Neural cell (in vitro differentiated cells): ENCODE measurements around the gene GPALPP1. TPM values are rescaled to one million over a fixed set of nuclear protein-coding genes. Genes with fewer than 3 reads are reported as not detected.

Experiments used
- H2AFZ ChIP-seq: fragments of 200-600, 300-800 bp; sonication (generic), shearing (Covaris generic); 2 replicates; pipeline ENCODE4 v1.6.0; 2014; ENCODE audit warnings: low read depth, mild to moderate bottlenecking, antibody characterized with exemption, low read length, moderate library complexity
- H3F3A ChIP-seq: fragments of 200-600 bp; shearing (Covaris generic); 2 replicates; pipeline ENCODE4 v1.6.1; 2016; ENCODE audit warnings: mild to moderate bottlenecking, moderate library complexity, mixed read lengths, antibody characterized with exemption, low read length; ENCODE audit not compliant: insufficient read depth, poor library complexity, severe bottlenecking
- H3K27ac ChIP-seq: fragments of 200-600, 300-800 bp; sonication (generic), shearing (Covaris generic); 2 replicates; pipeline ENCODE4 v1.5.1; 2014; ENCODE audit warnings: mild to moderate bottlenecking, low read length, moderate library complexity
- H3K27me3 ChIP-seq: fragments of 300-800, 200-600 bp; sonication (generic), shearing (Covaris generic); 2 replicates; pipeline ENCODE4 v1.6.0; 2014; ENCODE audit warnings: mild to moderate bottlenecking, low read depth, low read length, moderate library complexity; ENCODE audit not compliant: insufficient read depth
- H3K36me3 ChIP-seq: fragments of 300-800, 200-600 bp; sonication (generic), shearing (Covaris generic); 2 replicates; pipeline ENCODE4 v1.5.1; 2014; ENCODE audit warnings: mild to moderate bottlenecking, antibody characterized with exemption, low read length, moderate library complexity; ENCODE audit not compliant: insufficient read depth
- H3K4me2 ChIP-seq: fragments of 300-800, 200-600 bp; sonication (generic), shearing (Covaris generic); 2 replicates; pipeline ENCODE4 v1.6.0; 2014; ENCODE audit warnings: mild to moderate bottlenecking, low read length
- H3K4me3 ChIP-seq: fragments of 300-800, 200-600 bp; sonication (generic), shearing (Covaris generic); 2 replicates; pipeline ENCODE4 v1.5.1; 2014; ENCODE audit warnings: mild to moderate bottlenecking, low read length, moderate library complexity
- H3K79me2 ChIP-seq: fragments of 200-600 bp; shearing (Covaris generic); replicated peaks from 2 replicates; pipeline ENCODE4 v1.6.0; 2014; ENCODE audit warnings: mild to moderate bottlenecking, low read length, moderate library complexity; ENCODE audit not compliant: insufficient read depth
- H3K9ac ChIP-seq: fragments of 300-800, 200-600 bp; sonication (generic), shearing (Covaris generic); 2 replicates; pipeline ENCODE4 v1.6.1; 2016; ENCODE audit warnings: mild to moderate bottlenecking, low read length, mixed read lengths
- H3K9me2 ChIP-seq: fragments of 200-600 bp; shearing (Covaris generic); 2 replicates; pipeline ENCODE4 v1.6.1; 2016; ENCODE audit warnings: mild to moderate bottlenecking, low read length, mixed read lengths; ENCODE audit not compliant: insufficient read depth
- H3K9me3 ChIP-seq: fragments of 200-600, 300-800 bp; sonication (generic), shearing (Covaris generic); 2 replicates; pipeline ENCODE4 v1.6.1; 2016; ENCODE audit warnings: mild to moderate bottlenecking, mixed run types, low read length, moderate library complexity, mixed read lengths
- H4K20me1 ChIP-seq: fragments of 200-600 bp; shearing (Covaris generic); 2 replicates; pipeline ENCODE4 v1.6.1; 2016; ENCODE audit warnings: mild to moderate bottlenecking, mixed run types; ENCODE audit not compliant: insufficient read depth
- CTCF ChIP-seq: fragments of 450-650 bp; IDR thresholded peaks from 2 replicates; pipeline ENCODE4 v1.5.1; 2014; ENCODE audit warnings: antibody characterized with exemption, mild to moderate bottlenecking, moderate library complexity; ENCODE audit not compliant: poor library complexity, severe bottlenecking
- MXI1 ChIP-seq: fragments of 450-650 bp; conservative IDR thresholded peaks from 2 replicates; pipeline ENCODE4 v1.6.1; 2014; ENCODE audit warnings: antibody characterized with exemption, mild to moderate bottlenecking; ENCODE audit not compliant: poor library complexity, severe bottlenecking
- POLR2AphosphoS5 ChIP-seq: IDR thresholded peaks from 2 replicates; pipeline ENCODE4 v1.6.1; 2012
- RAD21 ChIP-seq: fragments of 450-650 bp; conservative IDR thresholded peaks from 2 replicates; pipeline ENCODE4 v1.6.1; 2014; ENCODE audit warnings: antibody characterized with exemption, mild to moderate bottlenecking, moderate library complexity
- REST ChIP-seq: IDR thresholded peaks from 2 replicates; pipeline ENCODE4 v1.6.1; 2012; ENCODE audit warnings: borderline replicate concordance
- SMC3 ChIP-seq: fragments of 450-650 bp; conservative IDR thresholded peaks from 2 replicates; pipeline ENCODE4 v1.6.1; 2014; ENCODE audit warnings: antibody characterized with exemption, mild to moderate bottlenecking, moderate library complexity; ENCODE audit not compliant: poor library complexity
- TAF1 ChIP-seq: IDR thresholded peaks from 2 replicates; pipeline ENCODE4 v1.6.1; 2012; ENCODE audit warnings: low read depth
- polyA plus RNA-seq: library from polyadenylated mRNA; depleted of rRNA; stranded (reverse); fragments of >200 nt; gene quantifications from 2 replicates; pipeline ENCODE4 v1.2.3, GENCODE V29; 2014

GPALPP1 gene
- polyA plus RNA-seq, 1 donor from 2014 or later: 49.7 TPM

- Histone ChIP-seq H3K27ac (no peak overlapping the region), H3K4me2 (no peak overlapping the region)
- no peak for TF ChIP-seq POLR2AphosphoS5
Measured at GRCh38 chr13:44967704-44968433, 21.5 kb upstream of the GPALPP1 start.

GRCh38 chr13:44968434-44968815 is 20.9 kb upstream of the GPALPP1 start:
- Histone ChIP-seq H3K4me2 (no peak overlapping the region), H4K20me1 (no peaks in the 10 kb centered on the region), H3K9ac (no peak overlapping the region), H3K27ac (no peak overlapping the region), H3K4me3 (no peak overlapping the region), H3K27me3 (no peaks in the 10 kb centered on the region), H3K9me3 (no peaks in the 10 kb centered on the region), H3K36me3 (peaks cover 16% of the 10 kb centered on the region), H3K79me2 (no peaks in the 10 kb centered on the region), H3K9me2 (no peaks in the 10 kb centered on the region), H2AFZ (no peak overlapping the region), H3F3A (no peaks in the 10 kb centered on the region)
- TF ChIP-seq CTCF (no peak), TAF1 (no peak), RAD21 (no peak)

More at GRCh38 chr13:44967704-44968433, 21.5 kb upstream of the GPALPP1 start:
- no peaks in the 10 kb centered on the region for H3K79me2 ChIP-seq
- H3K9ac ChIP-seq: no peak overlapping the region
- H3K27me3 ChIP-seq: no peaks in the 10 kb centered on the region
- no peak overlapping the region for H3K4me3 ChIP-seq
- H3K9me3 ChIP-seq: peaks cover under 1% of the 10 kb centered on the region
- no peaks in the 10 kb centered on the region for H4K20me1 ChIP-seq
- no peaks in the 10 kb centered on the region for H3F3A ChIP-seq
- H3K36me3 ChIP-seq: peaks cover 21% of the 10 kb centered on the region
- no peaks in the 10 kb centered on the region for H3K9me2 ChIP-seq
- no peak overlapping the region for H2AFZ ChIP-seq

- Histone ChIP-seq H4K20me1 (no peaks in the 10 kb centered on the region), H3K9ac (peak overlapping the region; percentile 51), H3K4me3 (peak overlapping the region; percentile 49), H3F3A (no peaks in the 10 kb centered on the region), H3K4me2 (peak overlapping the region; percentile 55), H3K27me3 (no peaks in the 10 kb centered on the region), H3K9me2 (no peaks in the 10 kb centered on the region), H3K9me3 (no peaks in the 10 kb centered on the region), H3K79me2 (no peaks in the 10 kb centered on the region), H2AFZ (peak overlapping the region; percentile 62), H3K36me3 (peaks cover 3% of the 10 kb centered on the region), H3K27ac (peak overlapping the region; percentile 71)
- TF ChIP-seq CTCF (peak; percentile 92), POLR2AphosphoS5 (no peak), MXI1 (no peak), REST (peak; percentile 86), SMC3 (peak; percentile 96), RAD21 (peak; percentile 93)
Measured at GRCh38 chr13:44969551-44970484, 19.5 kb upstream of the GPALPP1 start.
